GM19438 (cell line): Measurements from ENCODE around the gene MAP4K4.

Experiments used
- ATAC-seq: cut with Tn5 transposase; IDR thresholded peaks from one replicate; pipeline ENCODE4 v1.9.1; 2021; ENCODE audit warnings: low read depth; ENCODE audit not compliant: unreplicated experiment

MAP4K4 gene

GRCh38 chr2:101690547-101691152, 6.9 kb upstream of the MAP4K4 start:
- no peak for ATAC-seq

GRCh38 chr2:101692041-101692440, 5.5 kb upstream of the MAP4K4 start:
- no peak for ATAC-seq

- no peak for ATAC-seq
Measured at GRCh38 chr2:101692766-101693165, 4.7 kb upstream of the MAP4K4 start.

GRCh38 chr2:101693991-101694588, 3.4 kb upstream of the MAP4K4 start:
- ATAC-seq = no peak

- no peak for ATAC-seq
Measured at GRCh38 chr2:101696272-101697123, 1.0 kb upstream of the MAP4K4 start.

- peak; percentile 32 for ATAC-seq
Measured at GRCh38 chr2:101698014-101698843, 722 bp downstream of the MAP4K4 start.

- no peak for ATAC-seq
Measured at GRCh38 chr2:101698844-101699754, 1.6 kb downstream of the MAP4K4 start.

GRCh38 chr2:101699755-101700461, 2.4 kb downstream of the MAP4K4 start:
- no peak for ATAC-seq

- ATAC-seq = no peak
Measured at GRCh38 chr2:101704046-101704466, 6.5 kb downstream of the MAP4K4 start.

- ATAC-seq = no peak
Measured at GRCh38 chr2:101704816-101705578, 7.5 kb downstream of the MAP4K4 start.

- no peak for ATAC-seq
Measured at GRCh38 chr2:101706121-101706818, 8.8 kb downstream of the MAP4K4 start.

- peak; percentile 73 for ATAC-seq
Measured at GRCh38 chr2:101706819-101707177, 9.3 kb downstream of the MAP4K4 start.

- no peak for ATAC-seq
Measured at GRCh38 chr2:101710036-101710435, 12.5 kb downstream of the MAP4K4 start.

GRCh38 chr2:101710471-101711318, 13.2 kb downstream of the MAP4K4 start:
- ATAC-seq = no peak

GRCh38 chr2:101714118-101714517, 16.6 kb downstream of the MAP4K4 start:
- ATAC-seq = no peak

GRCh38 chr2:101717071-101717845, 19.8 kb downstream of the MAP4K4 start:
- peak; percentile 68 for ATAC-seq
